ENCODE data around the gene PGLYRP4. TPM values are rescaled to one million over a fixed set of nuclear protein-coding genes. Genes with fewer than 3 reads are reported as not detected.
A peak's percentile ranks its signal among the peaks of the same experiment; 100 is the strongest.

PGLYRP4 gene
- total and polyA plus RNA-seq, 3 experiments from 2014 or later, result not detected

DNA sequence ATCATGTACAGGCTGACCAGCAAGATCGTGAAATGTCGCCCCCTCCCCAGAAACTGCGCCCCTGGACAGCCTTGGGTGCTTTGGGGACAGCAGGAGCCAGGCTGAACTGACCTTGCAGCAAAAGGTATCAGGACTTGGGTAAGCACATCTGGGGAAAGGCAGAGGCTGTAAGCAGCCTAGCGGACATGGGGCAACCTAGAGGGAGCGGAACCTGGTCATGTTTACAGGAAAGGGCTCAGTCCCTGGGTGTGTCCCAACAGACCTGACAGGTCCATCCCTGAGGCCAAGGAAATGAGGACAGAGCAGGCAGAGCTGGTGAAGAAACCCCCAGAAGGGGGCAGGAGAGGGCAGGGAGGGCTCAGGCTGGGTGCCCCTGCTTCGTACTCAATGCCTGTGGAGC, 45.3 kb upstream of the PGLYRP4 start:
- no peaks in the 10 kb centered on the region for H3K36me3 Mint-ChIP-seq
- H3K4me1 ChIP-seq (ENCODE audit: insufficient read depth, low read length), result no peaks in the 10 kb centered on the region
- no peak overlapping the region for H3K4me3 ChIP-seq (ENCODE audit: low read length)
- no peak overlapping the region for H3K27ac ChIP-seq (ENCODE audit: low read depth, low read length)
- peaks cover 23 to 66% of the 10 kb centered on the region in 2 donors for H3K27me3 Mint-ChIP-seq
- H3K4me3 Mint-ChIP-seq, result no peak overlapping the region
- no peak for DNase-seq
- peaks cover 5% of the 10 kb centered on the region for H3K27me3 ChIP-seq (ENCODE audit: insufficient read depth, low read length, poor library complexity, severe bottlenecking)
- H3K27ac Mint-ChIP-seq, result peak overlapping the region in 1 of 8 donors; percentile 74
- no peaks in the 10 kb centered on the region for H3K9me3 Mint-ChIP-seq
- H3K9me3 ChIP-seq (ENCODE audit: low read length), result no peaks in the 10 kb centered on the region
- POLR2A ChIA-PET, result no interaction called here
- H3K4me1 Mint-ChIP-seq, result no peaks in the 10 kb centered on the region
- CTCF ChIA-PET, result no interaction called here
- H3K36me3 ChIP-seq (ENCODE audit: insufficient read depth, low read length), result no peaks in the 10 kb centered on the region

DNA sequence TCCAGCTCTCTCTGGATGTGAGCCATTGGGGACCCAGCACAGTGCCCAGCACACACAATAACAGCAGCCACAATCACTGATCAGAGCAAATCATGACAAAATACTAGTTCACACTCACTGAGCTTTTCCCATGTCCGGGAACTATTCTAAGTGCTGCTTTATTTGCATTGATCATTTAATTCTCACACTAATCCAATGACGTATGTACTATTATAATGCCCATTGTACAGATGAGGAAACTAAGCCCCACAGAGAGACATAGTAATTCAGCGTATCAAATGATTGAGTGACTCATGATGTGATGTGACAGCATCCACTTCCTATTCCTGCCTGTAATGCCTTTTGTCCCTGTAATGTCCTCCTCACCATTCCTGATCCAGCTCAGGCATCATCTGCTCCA, 44.2 kb upstream of the PGLYRP4 start:
- Mint-ChIP-seq H3K27me3 (peaks cover 21 to 61% of the 10 kb centered on the region in 2 donors), H3K4me3 (no peak overlapping the region), H3K4me1 (no peaks in the 10 kb centered on the region), H3K27ac (no peak overlapping the region), H3K36me3 (no peaks in the 10 kb centered on the region), H3K9me3 (no peaks in the 10 kb centered on the region)
- H3K36me3 ChIP-seq (ENCODE audit: insufficient read depth, low read length), result no peaks in the 10 kb centered on the region
- no peaks in the 10 kb centered on the region for H3K9me3 ChIP-seq (ENCODE audit: low read length)
- POLR2A ChIA-PET, result no interaction called here
- no peaks in the 10 kb centered on the region for H3K4me1 ChIP-seq (ENCODE audit: insufficient read depth, low read length)
- peaks cover 5% of the 10 kb centered on the region for H3K27me3 ChIP-seq (ENCODE audit: insufficient read depth, low read length, poor library complexity, severe bottlenecking)
- no peak for DNase-seq
- CTCF ChIA-PET, result no interaction called here
- no peak overlapping the region for H3K4me3 ChIP-seq (ENCODE audit: low read length)
- H3K27ac ChIP-seq (ENCODE audit: low read depth, low read length), result no peak overlapping the region

DNA sequence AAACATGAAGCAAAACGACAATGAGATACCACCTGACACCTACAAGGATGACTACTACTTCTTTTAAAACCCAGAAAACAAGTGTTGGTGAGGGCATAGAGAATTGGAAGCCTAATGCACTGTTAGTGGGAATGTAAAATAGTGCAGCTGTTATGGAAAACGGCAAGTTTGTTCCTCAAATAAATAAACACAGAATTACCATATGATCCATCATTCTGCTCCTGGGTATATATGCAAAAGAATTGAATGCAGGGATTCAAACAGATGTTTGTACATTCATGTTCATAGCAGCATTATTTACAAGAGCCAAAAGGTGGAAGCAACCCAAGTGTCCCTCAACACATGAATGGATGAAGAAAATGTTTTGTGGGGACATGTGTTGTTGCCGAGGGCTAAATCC, 43.6 kb upstream of the PGLYRP4 start:
- ChIA-PET CTCF (no interaction called here), POLR2A (no interaction called here)
- Mint-ChIP-seq H3K9me3 (no peaks in the 10 kb centered on the region), H3K4me3 (no peak overlapping the region), H3K4me1 (no peaks in the 10 kb centered on the region), H3K36me3 (no peaks in the 10 kb centered on the region), H3K27ac (no peak overlapping the region), H3K27me3 (peaks cover 20 to 62% of the 10 kb centered on the region in 2 donors)
- no peak overlapping the region for H3K27ac ChIP-seq (ENCODE audit: low read depth, low read length)
- no peaks in the 10 kb centered on the region for H3K9me3 ChIP-seq (ENCODE audit: low read length)
- H3K36me3 ChIP-seq (ENCODE audit: insufficient read depth, low read length), result no peaks in the 10 kb centered on the region
- no peak for DNase-seq
- no peak overlapping the region for H3K4me3 ChIP-seq (ENCODE audit: low read length)
- no peaks in the 10 kb centered on the region for H3K4me1 ChIP-seq (ENCODE audit: insufficient read depth, low read length)
- H3K27me3 ChIP-seq (ENCODE audit: insufficient read depth, low read length, poor library complexity, severe bottlenecking), result peaks cover 5% of the 10 kb centered on the region

DNA sequence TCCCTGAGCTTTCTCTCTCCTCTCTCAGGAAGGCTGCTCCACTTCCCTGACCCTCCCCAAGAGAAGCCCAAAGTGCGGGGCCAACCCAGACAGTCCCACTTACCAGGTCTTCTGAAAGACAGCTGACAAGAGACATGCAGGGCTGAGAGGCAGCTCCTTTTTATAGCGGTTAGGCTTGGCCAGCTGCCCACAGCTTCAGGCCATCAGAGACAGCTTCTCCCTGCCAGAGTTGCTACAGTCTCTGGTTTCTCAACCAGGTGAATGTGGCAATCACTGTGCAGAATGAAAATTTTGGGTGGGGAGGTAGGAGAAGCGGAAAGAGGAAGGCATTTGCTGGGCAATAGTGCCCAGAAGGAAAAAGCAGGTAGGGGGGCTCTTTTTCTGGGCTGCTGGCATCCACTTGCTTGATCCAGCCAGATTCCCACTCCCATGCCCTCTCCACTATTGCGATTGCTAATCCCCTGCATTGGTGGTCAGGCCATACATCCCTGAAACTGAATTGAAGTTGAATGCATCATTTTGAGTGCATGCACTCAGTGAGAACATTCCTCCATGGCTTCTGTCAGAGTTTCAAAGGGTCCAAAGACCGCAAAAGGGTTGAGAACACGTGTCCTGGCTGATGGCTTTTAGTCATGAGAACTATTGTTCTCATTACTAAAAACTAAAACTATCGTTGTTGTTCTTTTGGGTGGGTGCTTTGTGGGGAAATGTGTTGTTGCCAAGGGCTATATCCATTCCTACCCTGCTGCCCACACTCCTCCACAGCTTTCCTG, 42.5 kb upstream of the PGLYRP4 start, which contains the start of gene S100A8:
TSS of gene S100A8 (minus strand) at position 136 of the 773 bp plus-strand sequence. CDS start 538 bp downstream, outside the sequence.
- Mint-ChIP-seq H3K27ac (peak within 1 kb of the TSS in 1 of 8 donors; percentile 11), H3K36me3 (peaks cover 0 to 1% (median 0%) of the 10 kb centered on the region in 3 donors), H3K27me3 (peaks cover 13 to 50% of the 10 kb centered on the region in 2 donors), H3K9me3 (no peaks in the 10 kb centered on the region), H3K4me1 (no peaks in the 10 kb centered on the region), H3K4me3 (no peak within 1 kb of the TSS)
- DNase-seq, result no peak
- Histone ChIP-seq H3K4me1 (ENCODE audit: insufficient read depth, low read length) (no peaks in the 10 kb centered on the region), H3K9me3 (ENCODE audit: low read length) (no peaks in the 10 kb centered on the region), H3K27ac (ENCODE audit: low read depth, low read length) (no peak within 1 kb of the TSS), H3K27me3 (ENCODE audit: insufficient read depth, low read length, poor library complexity, severe bottlenecking) (peaks cover 5% of the 10 kb centered on the region), H3K36me3 (ENCODE audit: insufficient read depth, low read length) (no peaks in the 10 kb centered on the region), H3K4me3 (ENCODE audit: low read length) (no peak within 1 kb of the TSS)
- POLR2A ChIA-PET, result no interaction called here
- CTCF ChIA-PET, result no interaction called here

DNA sequence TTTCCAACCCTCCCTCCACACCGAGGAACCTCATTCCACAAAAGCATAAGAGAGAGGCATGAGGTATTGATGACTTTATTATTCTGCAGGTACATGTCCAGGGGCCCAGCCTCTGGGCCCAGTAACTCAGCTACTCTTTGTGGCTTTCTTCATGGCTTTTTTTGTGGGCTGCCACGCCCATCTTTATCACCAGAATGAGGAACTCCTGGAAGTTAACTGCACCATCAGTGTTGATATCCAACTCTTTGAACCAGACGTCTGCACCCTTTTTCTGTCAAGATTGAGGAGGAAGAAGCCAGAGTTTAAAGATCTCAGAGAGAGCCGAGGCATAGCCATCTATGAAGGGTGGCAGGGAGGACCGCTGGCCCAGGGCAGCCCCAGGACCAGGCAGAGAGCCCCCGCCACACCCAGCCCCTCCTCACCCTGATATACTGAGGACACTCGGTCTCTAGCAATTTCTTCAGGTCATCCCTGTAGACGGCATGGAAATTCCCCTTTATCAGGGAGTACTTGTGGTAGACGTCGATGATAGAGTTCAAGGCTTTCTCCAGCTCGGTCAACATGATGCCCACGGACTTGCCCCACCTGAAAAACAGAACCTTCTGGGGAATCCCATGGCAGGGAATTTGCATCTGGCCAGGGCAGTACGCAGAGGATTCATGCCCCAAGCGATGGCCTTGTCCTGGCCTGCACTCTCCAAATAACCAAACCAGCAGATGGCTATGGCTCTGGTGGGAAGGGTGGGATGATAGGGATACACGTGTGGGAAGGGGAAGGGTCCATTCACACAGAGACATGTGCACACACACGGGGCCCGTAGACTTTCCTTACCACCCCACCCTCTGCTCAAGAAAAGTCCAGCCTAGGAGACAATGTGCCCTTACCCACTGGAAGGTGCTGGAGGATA, 41.6 kb upstream of the PGLYRP4 start:
- Histone ChIP-seq H3K27me3 (ENCODE audit: insufficient read depth, low read length, poor library complexity, severe bottlenecking) (peaks cover 5% of the 10 kb centered on the region), H3K4me3 (ENCODE audit: low read length) (no peak overlapping the region), H3K36me3 (ENCODE audit: insufficient read depth, low read length) (no peaks in the 10 kb centered on the region), H3K4me1 (ENCODE audit: insufficient read depth, low read length) (no peaks in the 10 kb centered on the region), H3K27ac (ENCODE audit: low read depth, low read length) (no peak overlapping the region), H3K9me3 (ENCODE audit: low read length) (no peaks in the 10 kb centered on the region)
- no peak overlapping the region for H3K4me3 Mint-ChIP-seq
- no peak overlapping the region for H3K27ac Mint-ChIP-seq
- no peaks in the 10 kb centered on the region for H3K4me1 Mint-ChIP-seq
- H3K27me3 Mint-ChIP-seq, result peaks cover 8 to 45% of the 10 kb centered on the region in 2 donors
- CTCF ChIA-PET, result no interaction called here
- H3K9me3 Mint-ChIP-seq, result no peaks in the 10 kb centered on the region
- POLR2A ChIA-PET, result no interaction called here
- no peak for DNase-seq
- peaks cover 0 to 1% (median 0%) of the 10 kb centered on the region in 3 donors for H3K36me3 Mint-ChIP-seq

DNA sequence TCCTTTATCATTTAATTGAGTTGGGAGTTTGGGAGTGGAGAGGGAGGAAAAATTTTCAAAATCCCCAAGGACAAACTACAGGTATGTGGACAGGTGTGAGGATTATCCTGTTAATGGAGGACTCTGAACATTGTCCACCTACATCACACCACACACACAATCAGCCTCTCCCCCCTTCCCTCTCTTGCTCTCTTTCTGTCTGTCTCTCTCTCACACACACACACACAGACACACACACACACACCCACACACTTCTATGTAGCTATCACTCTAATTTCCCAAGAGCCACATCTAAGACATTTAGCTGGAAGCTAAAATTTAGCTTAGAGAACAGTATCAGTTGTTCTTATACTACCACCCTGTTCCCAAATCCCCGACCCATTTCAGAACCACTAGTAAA, 40.8 kb upstream of the PGLYRP4 start:
- H3K4me1 ChIP-seq (ENCODE audit: insufficient read depth, low read length), result no peaks in the 10 kb centered on the region

DNA sequence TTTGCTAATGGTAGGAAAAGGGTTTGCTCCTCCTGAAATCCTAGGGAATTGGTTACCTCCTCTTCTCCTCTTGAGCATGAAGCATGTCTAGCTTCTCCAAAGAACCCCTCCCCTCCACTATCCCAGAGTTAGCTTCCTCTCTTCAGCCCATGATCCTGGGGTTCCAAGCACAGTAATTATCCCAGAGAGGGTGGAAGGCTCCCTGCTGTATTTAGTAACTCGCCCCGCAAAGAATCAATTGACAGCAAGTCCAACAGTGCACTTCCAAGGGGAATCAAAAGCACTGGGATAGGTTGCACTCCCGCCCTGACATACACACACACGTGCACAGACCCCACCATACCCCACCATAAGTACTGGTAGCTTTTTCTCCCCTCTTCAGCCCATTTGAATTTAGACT, 39.1 kb upstream of the PGLYRP4 start:
- H3K27me3 Mint-ChIP-seq, result peaks cover 6 to 33% of the 10 kb centered on the region in 2 donors
- ChIA-PET CTCF (no interaction called here), POLR2A (no interaction called here)
- no peaks in the 10 kb centered on the region for H3K4me1 ChIP-seq (ENCODE audit: insufficient read depth, low read length)
- DNase-seq, result no peak
- H3K4me1 Mint-ChIP-seq, result no peaks in the 10 kb centered on the region
- H3K9me3 ChIP-seq (ENCODE audit: low read length), result peaks cover 6% of the 10 kb centered on the region
- no peaks in the 10 kb centered on the region for H3K36me3 ChIP-seq (ENCODE audit: insufficient read depth, low read length)
- H3K36me3 Mint-ChIP-seq, result peaks cover 0 to 1% (median 0%) of the 10 kb centered on the region in 3 donors
- no peak overlapping the region for H3K4me3 ChIP-seq (ENCODE audit: low read length)
- H3K27ac ChIP-seq (ENCODE audit: low read depth, low read length), result no peak overlapping the region
- no peak overlapping the region for H3K27ac Mint-ChIP-seq
- H3K4me3 Mint-ChIP-seq, result no peak overlapping the region
- peaks cover 0 to 3% (median 0%) of the 10 kb centered on the region in 5 donors for H3K9me3 Mint-ChIP-seq
- H3K27me3 ChIP-seq (ENCODE audit: insufficient read depth, low read length, poor library complexity, severe bottlenecking), result peaks cover 2% of the 10 kb centered on the region

More for the DNA sequence above, 40.8 kb upstream of the PGLYRP4 start:
- H3K27ac ChIP-seq (ENCODE audit: low read depth, low read length), result no peak overlapping the region
- ChIA-PET CTCF (no interaction called here), POLR2A (no interaction called here)
- H3K9me3 ChIP-seq (ENCODE audit: low read length), result no peaks in the 10 kb centered on the region
- no peaks in the 10 kb centered on the region for H3K9me3 Mint-ChIP-seq
- no peak for DNase-seq
- no peak overlapping the region for H3K27ac Mint-ChIP-seq
- peaks cover 6 to 38% of the 10 kb centered on the region in 2 donors for H3K27me3 Mint-ChIP-seq
- H3K4me1 Mint-ChIP-seq, result no peaks in the 10 kb centered on the region
- peaks cover 5% of the 10 kb centered on the region for H3K27me3 ChIP-seq (ENCODE audit: insufficient read depth, low read length, poor library complexity, severe bottlenecking)
- H3K4me3 ChIP-seq (ENCODE audit: low read length), result no peak overlapping the region
- no peaks in the 10 kb centered on the region for H3K36me3 ChIP-seq (ENCODE audit: insufficient read depth, low read length)
- peaks cover 0 to 1% (median 0%) of the 10 kb centered on the region in 3 donors for H3K36me3 Mint-ChIP-seq
- no peak overlapping the region for H3K4me3 Mint-ChIP-seq

DNA sequence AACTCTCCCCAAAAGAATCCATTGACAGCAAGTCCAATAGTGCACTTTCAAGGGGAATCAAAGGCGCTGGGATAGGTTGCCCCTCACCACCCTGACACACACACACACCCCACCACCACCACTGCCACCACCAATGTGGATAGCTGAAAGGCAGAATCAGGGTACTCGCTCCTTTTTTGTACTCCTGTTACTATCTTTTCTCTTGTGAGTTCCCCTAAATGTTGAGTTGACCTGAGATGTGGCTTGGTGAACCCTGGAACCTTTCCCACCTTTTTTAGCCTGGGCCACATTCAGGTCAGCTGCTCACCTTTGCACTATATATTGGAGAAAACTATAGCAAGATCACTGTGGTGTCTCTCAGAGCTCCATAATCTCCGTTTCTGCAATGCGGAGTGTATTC, 38.4 kb upstream of the PGLYRP4 start:
- Histone ChIP-seq H3K27me3 (ENCODE audit: insufficient read depth, low read length, poor library complexity, severe bottlenecking) (no peaks in the 10 kb centered on the region), H3K36me3 (ENCODE audit: insufficient read depth, low read length) (no peaks in the 10 kb centered on the region), H3K9me3 (ENCODE audit: low read length) (peaks cover 6% of the 10 kb centered on the region), H3K27ac (ENCODE audit: low read depth, low read length) (no peak overlapping the region), H3K4me1 (ENCODE audit: insufficient read depth, low read length) (no peaks in the 10 kb centered on the region), H3K4me3 (ENCODE audit: low read length) (no peak overlapping the region)
- peaks cover 0 to 1% (median 0%) of the 10 kb centered on the region in 3 donors for H3K36me3 Mint-ChIP-seq
- H3K27me3 Mint-ChIP-seq, result peaks cover 6 to 36% of the 10 kb centered on the region in 2 donors
- no peak overlapping the region for H3K4me3 Mint-ChIP-seq
- ChIA-PET POLR2A (no interaction called here), CTCF (no interaction called here)
- H3K27ac Mint-ChIP-seq, result no peak overlapping the region
- H3K4me1 Mint-ChIP-seq, result no peaks in the 10 kb centered on the region
- H3K9me3 Mint-ChIP-seq, result peaks cover 0 to 8% (median 5%) of the 10 kb centered on the region in 5 donors
- DNase-seq, result no peak

All from CD8-positive, alpha-beta memory T cell (primary cell).